Suprapubic skin (tissue), 4 donors: ENCODE results near the gene C17orf58.

ENCODE experiments used
- CTCF ChIP-seq, 2 donors: fragments of 200-600 bp in 1 of 2; fragments of 450-650 bp in 1 of 2; sonication (generic) in 1 of 2; IDR thresholded peaks; one replicate each; pipeline ENCODE4 v1.5.1; 2016 to 2019; ENCODE audit warnings: antibody characterized with exemption in 2 of 2, mild to moderate bottlenecking in 1 of 2, moderate library complexity in 1 of 2
- EP300 ChIP-seq: sonication (generic); formaldehyde crosslinking; IDR thresholded peaks from one replicate; pipeline ENCODE4 v1.6.1; 2017; ENCODE audit warnings: antibody characterized with exemption
- POLR2A ChIP-seq, 2 donors: fragments of 450-650 bp; IDR thresholded peaks; one replicate each; pipeline ENCODE4 v1.6.1; 2017; ENCODE audit warnings: antibody characterized with exemption in 2 of 2, mild to moderate bottlenecking in 2 of 2, moderate library complexity in 2 of 2
- POLR2AphosphoS5 ChIP-seq, 3 donors: sonication (generic); formaldehyde crosslinking; IDR thresholded peaks; one replicate each; pipeline ENCODE4 v1.6.1; 2017; ENCODE audit warnings: antibody characterized with exemption in 3 of 3

GRCh38 chr17:68006797-68007196, 10.5 kb upstream of the C17orf58 start:
- TF ChIP-seq CTCF (IDR thresholded peaks at IDR 0.05) (no peak), POLR2A (IDR thresholded peaks at IDR 0.05) (no peak), EP300 (no peak), POLR2AphosphoS5 (IDR thresholded peaks at IDR 0.05) (no peak)
